Bone marrow (tissue), 2 donors: ENCODE measurements around the gene SASH1.
A peak's percentile ranks its signal among the peaks of the same experiment; 100 is the strongest.

Experiments used
- DNase-seq, 2 donors: peaks; one replicate each; lab custom pipeline; 2025; lab: John Stamatoyannopoulos, UW

Gene SASH1

DNA sequence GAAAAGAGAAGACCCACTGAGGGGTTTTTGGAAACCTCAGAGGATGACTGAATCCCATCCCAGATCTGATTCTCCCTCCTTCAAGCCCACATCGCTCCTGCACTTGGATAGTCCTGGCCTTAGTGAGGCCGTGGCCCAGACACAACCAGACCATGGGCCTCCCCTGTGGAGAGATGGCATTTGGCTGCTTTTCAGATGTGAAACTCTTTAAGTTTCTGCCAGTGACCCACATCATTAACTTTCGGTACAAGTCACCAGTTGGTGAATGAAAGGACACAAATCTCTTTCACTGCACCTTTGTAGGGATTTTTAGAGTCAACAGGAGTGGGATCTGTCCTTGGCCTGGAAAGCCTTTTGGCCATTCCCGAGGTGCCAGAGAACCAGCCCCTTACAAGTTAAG, 116.6 kb downstream of the SASH1 start:
- DNase-seq, result no peak

DNA sequence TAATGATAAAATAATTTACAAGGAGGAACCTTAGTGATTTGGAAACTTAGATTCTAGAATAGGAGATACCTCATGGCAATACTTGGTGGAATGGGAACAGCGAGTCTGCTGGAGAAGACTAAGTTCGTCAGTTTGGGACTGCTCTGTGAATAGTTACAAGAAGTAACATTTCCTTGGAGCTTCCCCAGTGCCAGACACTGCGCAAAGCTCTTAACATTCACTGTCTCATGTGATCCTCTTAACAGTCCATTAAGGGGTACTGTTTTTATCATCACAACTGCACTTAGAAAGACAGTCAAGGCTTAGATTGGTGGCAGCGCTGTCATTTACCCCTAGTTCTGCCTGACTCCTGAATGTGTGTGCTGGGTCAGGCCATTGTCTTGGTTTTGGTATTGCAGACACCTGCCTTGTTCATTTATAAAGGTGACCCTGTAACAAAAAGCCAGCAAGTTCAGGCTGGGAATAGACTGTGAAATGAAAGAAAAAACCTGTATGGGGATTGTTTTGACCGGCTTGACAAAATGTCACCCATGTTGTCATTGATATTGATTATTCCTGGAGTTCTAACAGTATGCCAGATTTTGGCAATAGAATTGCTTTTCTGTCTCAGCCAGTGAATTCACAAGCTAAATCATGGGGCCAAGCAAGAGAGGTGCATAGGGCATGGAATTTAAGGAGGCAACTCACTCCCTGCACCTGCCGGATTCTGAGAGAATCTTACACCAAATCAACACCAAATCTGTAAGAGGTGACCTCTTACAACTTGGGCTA, 118.4 kb downstream of the SASH1 start:
- no peak for DNase-seq

DNA sequence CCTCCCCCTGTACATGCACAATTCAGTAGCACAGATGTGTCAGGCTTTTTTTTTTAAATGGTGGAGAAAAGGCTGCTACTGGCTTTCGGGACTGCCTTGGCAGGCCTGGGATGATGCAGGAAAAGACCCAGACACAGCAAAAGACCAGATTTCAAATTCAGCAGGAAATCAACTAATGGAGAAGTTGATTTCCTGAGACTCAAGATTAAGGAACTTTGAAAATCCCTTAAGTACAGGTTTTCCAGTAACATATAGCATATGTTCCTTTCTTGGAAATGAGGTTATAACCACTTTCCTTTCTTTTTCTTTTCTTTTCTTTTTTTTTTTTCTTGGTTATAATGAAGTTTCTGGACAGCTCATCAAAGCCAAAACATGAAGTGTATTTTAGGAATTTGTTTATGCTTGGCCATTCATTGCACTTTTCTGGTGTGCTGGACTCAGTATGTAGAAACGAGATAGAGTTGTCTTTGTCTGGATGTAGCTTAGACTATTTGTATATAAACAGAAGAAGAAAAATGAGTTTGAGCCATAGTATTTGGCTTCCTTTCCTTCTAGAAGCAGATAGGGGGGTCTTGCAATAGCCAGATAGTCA, 119.4 kb downstream of the SASH1 start:
- DNase-seq, result no peak

DNA sequence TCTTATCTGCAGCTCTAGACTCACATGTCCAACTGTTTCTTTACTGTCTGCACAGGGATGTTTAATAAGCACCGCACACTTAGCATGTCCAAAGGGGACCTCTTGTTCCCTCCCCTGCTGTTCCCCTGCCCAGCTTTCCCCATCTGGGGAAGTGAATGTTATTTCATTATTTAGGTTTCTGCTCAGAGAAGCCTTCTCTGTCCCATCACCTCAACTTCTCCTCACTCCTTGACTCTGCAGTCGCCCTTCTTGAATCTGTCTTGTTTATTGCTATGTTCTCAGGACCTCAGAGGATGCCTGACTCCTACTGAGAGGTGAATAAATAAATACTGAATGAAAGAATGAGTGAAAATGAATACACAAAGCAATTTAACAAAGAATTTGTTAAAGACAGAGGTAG, 121.0 kb downstream of the SASH1 start:
- DNase-seq, result no peak

DNA sequence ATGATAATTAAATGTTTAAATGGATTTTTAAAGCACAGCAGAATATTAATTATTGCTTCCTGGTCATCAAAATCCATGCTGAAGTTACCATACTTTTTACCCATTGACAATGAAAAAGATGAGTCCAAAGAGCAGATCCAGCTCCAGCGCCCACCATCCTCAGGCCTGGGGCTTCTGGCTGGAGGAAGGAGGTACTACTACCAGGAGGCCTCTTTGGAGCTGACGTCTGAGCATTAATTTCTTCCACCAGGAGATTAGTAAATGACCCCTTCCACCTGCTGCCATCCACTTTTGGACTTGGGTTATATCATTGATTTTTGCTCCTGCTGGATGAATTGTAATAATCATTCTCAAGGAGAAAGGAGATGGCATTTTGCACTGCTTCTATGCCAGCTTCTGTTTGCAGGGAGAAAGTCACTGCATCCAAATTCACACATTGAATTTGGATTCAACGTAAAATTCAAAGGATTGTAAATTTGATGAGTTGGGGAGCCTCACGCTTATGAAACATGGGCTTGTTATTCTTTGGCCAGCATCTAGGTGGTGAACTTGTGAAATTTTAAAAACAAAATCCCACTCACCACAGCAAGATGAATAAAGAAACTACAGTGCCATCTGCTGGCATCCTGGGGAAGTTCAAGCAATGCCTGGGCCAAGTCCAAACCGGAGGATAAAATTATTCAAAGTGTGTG, 121.8 kb downstream of the SASH1 start:
- DNase-seq, result peak in 1 of 2 donors; percentile 48

DNA sequence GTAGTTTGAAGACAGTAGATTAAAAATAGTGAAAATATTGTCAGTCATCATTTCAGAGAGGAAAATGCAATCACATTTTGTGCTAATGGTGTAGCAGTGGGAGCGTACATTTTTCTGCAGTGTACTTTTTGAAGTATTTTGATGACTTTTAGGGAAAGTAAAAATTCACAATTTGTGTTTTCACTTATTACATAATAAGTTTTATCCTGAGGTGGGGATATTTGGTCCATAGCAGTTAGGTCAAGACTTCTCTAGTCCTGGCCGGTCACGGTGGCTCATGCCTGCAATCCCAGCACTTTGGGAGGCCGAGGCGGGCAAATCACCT, 122.3 kb downstream of the SASH1 start:
- no peak for DNase-seq

DNA sequence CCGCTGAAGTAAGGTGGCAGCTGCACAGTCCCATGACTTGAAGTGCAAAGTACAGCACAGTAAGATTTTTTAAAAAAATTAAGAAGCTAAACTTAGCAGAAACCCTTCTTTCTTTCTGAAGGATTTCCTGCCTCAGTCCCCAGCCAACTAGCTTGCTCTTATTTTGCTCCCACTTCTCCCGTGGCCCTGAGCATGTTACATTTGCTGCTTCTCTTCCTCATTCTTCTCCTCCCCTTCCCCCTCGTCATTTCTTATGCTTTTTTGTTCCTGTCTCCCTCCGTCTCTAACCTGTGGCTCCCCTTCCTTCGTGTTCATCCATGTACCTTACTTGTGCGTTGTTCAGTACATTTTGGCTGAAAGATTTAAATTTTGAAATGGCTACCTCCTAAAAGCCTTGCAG, 123.0 kb downstream of the SASH1 start:
- DNase-seq, result no peak

DNA sequence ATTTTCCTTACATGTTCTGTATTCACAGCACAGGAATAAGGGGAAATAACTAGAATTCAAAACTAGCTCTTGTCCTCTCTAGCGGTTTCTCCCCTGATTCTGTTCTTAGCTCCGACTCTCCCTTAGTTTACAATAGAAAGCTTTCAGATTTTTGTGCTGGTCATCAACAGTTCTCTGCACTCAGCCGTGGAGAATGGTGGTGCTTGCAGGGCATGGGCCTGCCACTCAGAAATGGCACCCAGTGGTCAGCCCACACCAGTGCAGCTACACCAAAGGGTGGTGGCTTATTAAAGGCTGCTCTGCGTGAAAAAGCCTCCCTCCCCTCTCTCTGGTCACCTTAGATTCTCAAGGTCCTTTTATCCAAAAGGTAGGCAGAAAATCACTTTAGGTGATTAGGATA, 123.5 kb downstream of the SASH1 start:
- DNase-seq, result no peak

DNA sequence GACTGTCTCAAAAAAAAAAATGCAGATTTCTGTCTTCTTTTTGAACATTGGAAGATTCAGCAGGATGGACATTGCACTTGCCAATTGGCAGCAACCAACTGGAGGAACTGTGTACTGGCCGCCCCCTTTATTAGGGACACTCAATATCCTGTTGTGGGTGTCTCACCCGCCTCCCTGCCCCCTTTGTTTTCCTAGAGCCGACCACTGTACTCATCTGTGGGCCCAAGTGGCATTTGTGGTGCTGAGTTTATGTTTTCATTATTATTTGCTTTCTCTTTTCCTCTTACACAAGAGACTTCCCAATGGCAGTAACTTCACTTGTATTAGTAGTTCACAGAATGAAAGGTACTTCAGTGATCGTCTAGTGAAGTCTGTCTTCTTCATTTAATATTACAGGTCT, 125.3 kb downstream of the SASH1 start:
- DNase-seq, result no peak

DNA sequence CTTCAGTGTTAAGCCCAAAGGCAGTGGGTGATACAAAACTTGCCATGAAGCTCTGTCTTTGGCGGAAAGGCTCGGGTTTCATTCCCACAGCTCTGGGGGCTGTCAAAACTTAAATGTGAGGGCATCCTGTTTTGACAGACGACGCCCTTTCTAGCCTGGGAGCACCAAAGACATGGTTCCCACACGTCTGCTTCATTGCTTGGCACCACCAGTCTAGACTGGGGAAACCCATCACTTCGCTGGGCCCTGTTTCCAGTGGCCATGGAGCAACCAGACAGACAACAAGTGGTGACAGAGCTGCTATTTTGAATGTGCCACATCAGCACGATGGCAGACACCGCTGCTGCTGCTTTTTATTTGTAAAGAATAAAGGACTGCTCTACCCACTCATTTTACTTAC, 127.5 kb downstream of the SASH1 start:
- no peak for DNase-seq

DNA sequence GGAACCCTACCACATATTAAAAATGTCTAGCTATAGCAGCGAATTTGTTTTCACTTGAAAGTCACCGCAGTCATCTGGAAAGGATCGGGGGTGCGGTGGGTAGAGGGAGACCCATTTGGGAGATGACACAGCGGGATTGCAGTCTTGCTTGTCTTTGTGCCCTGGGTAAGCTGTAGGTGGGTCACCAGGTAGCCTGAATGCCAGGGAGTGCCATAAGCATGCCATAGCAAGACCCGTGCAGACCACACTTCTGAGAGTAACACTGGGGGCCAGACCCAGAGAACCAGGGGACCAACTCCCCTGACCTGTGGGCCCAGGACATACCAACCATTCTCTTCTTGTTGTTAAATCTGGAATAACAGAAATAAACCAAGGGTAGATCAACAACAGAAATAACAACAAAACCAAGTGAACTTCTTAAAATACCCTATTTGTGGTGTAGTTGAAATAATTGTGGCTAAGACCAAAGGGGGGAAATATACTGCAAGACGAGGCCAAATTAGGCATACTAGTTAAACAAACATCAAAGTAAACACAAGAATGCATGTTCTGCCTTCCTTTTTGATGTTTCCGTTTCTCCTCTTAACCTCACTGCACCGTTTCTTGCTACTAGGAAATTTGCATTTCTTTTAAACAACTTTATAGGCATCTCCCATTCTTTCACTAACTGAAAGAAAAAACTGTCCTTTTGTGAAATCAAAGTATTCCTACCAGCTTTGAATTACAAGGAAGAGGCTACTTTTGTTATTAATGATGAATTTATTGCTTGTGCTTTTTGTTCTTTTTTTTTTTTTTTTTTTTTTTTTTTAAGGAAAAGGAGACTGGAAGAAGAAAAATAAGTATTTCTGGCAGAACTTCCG, 128.2 kb downstream of the SASH1 start:
- DNase-seq, result no peak

DNA sequence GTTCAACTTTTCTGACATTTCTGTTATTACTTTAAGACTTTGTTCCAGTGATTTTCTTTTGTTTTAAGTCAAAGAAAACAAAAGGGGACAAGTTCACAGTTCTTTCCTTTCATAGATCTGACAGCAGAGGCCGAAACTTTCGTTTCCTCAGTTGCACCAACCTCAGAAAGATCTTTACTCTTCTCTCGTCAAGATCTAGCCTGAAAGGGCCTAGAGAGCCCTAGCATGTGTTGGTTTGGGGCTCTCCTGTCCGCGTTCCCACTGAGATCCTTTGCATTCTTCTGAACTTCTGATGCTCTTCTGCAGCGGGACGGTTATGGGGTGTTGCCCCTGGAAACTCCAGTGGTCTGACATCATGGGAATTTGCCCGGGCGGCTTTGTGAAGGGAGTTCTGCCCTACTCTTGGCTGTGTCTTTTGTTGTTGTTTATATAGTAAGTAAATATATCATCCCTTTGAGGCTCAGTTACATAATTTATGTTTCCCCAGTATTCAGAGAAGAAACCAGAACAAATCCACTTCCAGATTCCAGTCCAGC, 129.1 kb downstream of the SASH1 start:
- DNase-seq, result no peak

DNA sequence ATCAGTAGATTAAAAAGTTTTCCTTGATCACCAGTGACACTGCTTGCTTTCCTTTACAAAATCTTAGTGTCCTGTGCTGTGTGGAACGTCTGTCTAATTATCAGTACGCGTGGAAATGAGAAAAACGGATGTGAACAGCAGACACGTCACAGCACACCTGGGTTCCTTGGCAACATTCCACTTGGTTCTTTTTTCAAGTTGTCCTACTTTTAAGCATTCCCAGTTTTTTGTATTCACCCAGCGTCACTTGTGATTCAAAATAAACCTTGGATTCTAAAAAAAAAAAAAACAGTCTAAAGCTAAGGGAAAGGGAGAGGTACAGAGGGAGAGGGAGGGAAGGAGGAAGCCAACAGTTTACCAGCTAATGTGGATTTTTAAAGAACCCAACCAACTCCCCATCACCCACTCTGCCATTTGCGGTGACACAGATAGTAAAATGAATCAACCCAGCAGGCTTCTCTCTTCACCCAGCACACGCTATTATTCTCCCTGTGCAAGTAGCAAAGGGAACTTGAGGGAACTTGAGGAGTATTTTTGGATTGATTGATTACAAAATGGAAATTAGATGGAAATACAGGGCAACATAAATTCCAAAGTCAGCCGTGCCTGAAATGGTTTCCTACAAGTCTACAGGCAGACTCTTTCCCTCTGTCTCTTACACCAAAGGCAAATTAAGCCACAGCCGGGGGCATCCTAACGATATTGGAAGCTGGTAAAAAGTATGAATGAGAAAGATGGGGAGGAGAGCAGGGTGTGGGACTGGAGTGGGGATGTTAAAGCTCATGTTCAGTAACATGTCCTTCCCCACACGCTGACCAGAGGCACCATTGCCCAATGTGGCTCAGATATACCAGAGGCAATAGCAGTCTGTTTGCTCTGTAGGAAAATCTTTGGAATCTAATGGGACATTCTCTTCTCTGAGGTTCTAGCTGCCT, 129.8 kb downstream of the SASH1 start:
- no peak for DNase-seq

DNA sequence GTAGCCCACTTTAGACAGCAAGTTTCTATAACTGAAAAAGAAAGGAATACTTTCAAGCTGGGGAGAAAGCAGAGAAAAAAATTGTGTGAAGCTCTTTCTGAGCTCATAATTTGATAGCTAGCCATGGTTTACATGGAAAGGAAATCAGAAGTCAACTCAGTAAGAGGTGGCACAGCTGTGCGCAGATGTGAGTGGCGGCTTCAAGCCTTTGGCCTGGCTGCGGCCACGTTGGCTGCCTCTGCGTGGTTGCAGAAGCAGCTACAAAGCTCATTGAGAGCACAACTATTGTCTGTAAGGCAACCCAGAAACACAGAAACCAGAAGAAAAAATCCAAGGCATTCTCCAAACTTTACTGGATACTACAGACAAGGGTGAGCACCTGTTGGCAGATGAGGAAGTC, 136.9 kb downstream of the SASH1 start:
- DNase-seq, result no peak

DNA sequence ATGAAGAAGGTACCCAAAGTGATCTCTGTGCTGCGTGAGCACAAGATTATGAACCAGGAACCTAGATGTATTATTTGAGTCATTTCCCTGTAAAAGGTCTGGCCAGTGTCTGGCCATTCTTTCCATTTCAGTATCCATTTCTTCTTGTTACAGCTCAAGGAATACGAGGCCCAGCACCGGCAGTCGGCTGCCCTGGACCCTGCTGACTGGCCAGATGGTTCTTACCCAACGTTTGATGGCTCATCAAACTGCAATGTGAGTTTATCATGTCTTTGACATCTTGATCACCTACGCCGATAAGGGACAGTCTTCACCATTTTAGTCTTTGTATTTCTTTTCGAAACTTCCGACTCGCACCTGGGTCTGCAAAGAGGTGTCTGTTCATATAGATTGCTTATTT, 144.8 kb downstream of the SASH1 start:
- DNase-seq, result no peak

DNA sequence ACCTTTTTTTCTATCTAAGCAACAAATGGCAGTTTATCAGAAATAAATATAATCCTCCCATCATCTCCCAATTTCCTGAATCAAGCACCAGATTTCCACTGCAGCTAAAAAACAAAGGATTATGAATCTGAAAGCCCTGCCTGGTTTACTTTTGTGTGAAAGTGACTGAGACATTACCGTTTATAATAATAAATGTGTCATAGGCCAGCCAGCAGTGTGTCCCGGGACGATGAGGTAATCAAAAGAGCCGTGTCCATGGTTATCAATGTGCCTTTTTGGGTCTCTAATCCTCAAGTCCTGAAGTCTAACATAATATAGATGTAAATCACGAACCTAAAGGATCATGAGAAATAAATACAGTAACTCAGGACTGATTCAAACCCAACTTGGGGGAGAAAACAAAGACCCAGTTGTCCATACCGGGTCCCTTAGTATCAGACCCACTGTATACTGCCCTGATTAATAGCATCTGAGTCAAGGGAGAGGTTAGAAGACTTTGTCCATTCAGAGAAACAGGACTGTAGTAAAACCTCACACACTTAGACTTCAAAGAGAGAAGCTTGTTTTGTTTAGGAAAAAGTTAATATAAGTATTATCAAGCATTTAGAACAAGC, 149.1 kb downstream of the SASH1 start:
- DNase-seq, result no peak

DNA sequence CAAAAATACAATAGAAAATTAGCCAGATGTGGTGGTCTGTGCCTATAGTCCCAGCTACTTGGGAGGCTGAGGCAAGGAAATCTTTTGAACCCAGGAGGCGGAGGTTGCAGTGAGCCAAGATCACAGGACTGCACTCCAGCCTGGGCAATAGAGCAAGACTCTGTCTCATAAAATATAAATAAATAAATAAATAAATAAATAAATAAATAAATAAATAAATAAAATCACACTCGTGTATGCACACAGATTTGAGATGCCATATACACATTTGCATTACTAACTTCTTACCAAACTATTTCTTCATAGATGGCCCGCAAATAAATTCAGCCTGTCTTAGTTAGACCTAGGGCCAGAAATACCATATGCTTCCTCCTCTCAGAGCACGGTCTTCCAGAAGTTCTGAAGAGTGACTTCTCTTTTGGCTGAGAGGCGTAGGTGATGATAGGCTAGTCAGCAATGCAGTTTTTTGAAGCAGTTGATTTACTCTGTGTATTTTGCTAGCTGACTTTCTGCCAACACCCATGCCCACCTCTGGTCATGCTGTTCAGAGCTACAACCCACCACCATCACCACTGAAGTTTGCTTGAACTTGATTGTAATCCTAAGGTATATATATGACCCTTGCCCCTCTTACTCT, 150.1 kb downstream of the SASH1 start:
- no peak for DNase-seq

DNA sequence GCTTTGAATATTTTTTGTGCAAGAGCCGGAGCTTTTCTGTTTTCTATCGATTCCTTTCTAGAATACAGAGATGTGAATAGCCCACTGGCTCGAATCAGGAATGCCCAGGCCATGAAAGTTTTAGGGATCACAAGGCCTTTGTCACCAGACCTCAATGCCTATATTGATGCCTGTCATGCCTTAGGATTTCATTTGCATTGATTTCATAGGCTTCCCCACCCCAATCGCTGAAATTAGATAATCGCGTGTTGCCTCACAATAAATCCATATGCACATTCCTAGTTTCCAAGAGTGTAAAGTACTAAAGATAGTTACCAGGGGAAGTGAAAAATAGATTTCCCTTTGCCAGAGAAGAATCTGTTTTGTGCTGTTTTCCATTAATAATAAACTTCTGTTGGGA, 150.8 kb downstream of the SASH1 start:
- DNase-seq, result no peak

DNA sequence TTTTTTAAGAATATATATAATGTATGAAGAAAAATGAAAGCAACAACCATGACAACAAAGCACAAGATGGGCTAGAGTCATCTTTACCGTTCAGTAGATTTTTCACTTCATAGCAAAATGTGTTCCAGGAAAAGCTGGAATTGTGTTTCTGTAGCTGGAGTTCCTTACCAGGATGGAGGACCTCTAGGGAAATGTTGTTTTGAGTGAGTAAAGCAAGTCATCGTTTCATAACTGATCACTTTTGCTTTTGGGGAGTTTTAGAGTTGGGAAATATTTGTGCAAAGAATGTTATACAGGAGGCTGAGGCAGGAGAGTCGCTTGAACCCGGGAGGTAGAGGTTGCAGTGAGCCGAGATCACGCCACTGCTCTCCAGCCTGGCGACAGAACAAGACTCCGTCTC, 151.6 kb downstream of the SASH1 start:
- no peak for DNase-seq

DNA sequence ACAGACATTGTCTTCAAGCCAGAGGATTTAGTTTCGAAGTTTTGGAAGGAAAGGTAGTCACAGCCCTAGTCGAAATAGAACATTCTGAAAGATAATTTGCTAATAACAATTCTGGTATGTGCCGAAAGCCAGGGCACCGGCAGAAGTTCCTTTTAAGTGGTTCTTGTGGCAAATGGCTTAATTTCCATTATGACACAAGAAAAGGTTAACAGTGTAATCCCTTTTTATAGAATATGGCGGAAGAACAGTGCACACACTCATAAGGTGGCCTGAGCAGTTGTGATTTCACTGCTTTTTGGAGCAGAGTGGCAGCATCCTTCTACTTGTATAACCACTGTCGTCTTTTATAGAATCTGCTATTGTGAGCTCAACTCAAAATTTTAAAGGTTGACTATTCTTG, 152.4 kb downstream of the SASH1 start:
- DNase-seq, result no peak
